HCT116 (cell line): ENCODE measurements around the gene CIC. TPM values are rescaled to one million over a fixed set of nuclear protein-coding genes. Genes with fewer than 3 reads are reported as not detected.

Source experiments
- ATAC-seq: fragments of 200-7000 bp; cut with Tn5 transposase; 2 replicates; pipeline ENCODE4 v1.9.1; 2020; ENCODE audit warnings: mild to moderate bottlenecking, moderate library complexity
- BruUV-seq: library from RNA; stranded (reverse); fragments of 400-500 nt; replicated peaks from 2 replicates; lab custom pipeline; 2021; lab: Mats Ljungman, UMichigan
- CTCF ChIA-PET: fragments of 300-600 bp; sonication (Branson Sonifier 250); formaldehyde crosslinking; loops from one replicate; lab custom pipeline; 2021; ENCODE audit warnings: antibody characterized with exemption; lab: Charles Lee
- POLR2A ChIA-PET: fragments of 300-600, 350-600 bp; sonication (Branson Sonifier 250); formaldehyde crosslinking; loops from one replicate; lab custom pipeline; 2021; ENCODE audit warnings: antibody characterized with exemption; lab: Charles Lee
- RAD21 ChIA-PET, 2 experiments: fragments of 300-600 bp; sonication (Branson Sonifier 250); formaldehyde crosslinking; loops; one replicate each; lab custom pipeline; 2023; ENCODE audit warnings: low total read pairs in 2 of 2; ENCODE audit not compliant: uncharacterized antibody in 2 of 2, unreplicated experiment in 2 of 2, low non-redundant PET in 1 of 2; lab: Charles Lee
- DNase-seq: peaks from one replicate; pipeline ENCODE4 v3.0.0-alpha.2; 2010; ENCODE audit warnings: low read depth, low spot score
- H2AFZ ChIP-seq: fragments of 200-600 bp; shearing (Covaris generic), sonication (generic); 2 replicates; pipeline ENCODE4 v1.6.1; 2017; ENCODE audit warnings: low read depth, mixed run types, mixed read lengths, antibody characterized with exemption, low read length; ENCODE audit not compliant: poor library complexity, severe bottlenecking
- H3K27ac ChIP-seq: 2 replicates; pipeline ENCODE4 v1.5.1; 2012; ENCODE audit warnings: low read depth, low read length
- H3K27me3 ChIP-seq: fragments of 200-600 bp; sonication (generic); 2 replicates; pipeline ENCODE4 v1.6.1; 2016; ENCODE audit warnings: mixed run types, low read length, mixed read lengths; ENCODE audit not compliant: insufficient read depth
- H3K36me3 ChIP-seq, 2 experiments: fragments of 200-500 bp in 1 of 2; fragments of 200-600 bp in 1 of 2; sonication (Bioruptor generic) in 1 of 2; sonication (generic) in 1 of 2; 2 replicates each; pipeline versions ENCODE4 v1.5.1 to v1.6.1; 2014 to 2016; ENCODE audit warnings: low read length in 2 of 2, inconsistent platforms in 1 of 2, mixed read lengths in 1 of 2, mixed run types in 1 of 2; ENCODE audit not compliant: insufficient read depth in 2 of 2, control insufficient read depth in 1 of 2
- H3K4me1 ChIP-seq, 2 experiments: fragments of 200-600 bp in 1 of 2; sonication (generic) in 1 of 2; 2 replicates each; pipeline versions ENCODE4 v1.5.1 to v1.6.1; 2012 to 2017; ENCODE audit warnings: low read length in 2 of 2, inconsistent platforms in 1 of 2, mild to moderate bottlenecking in 1 of 2, mixed read lengths in 1 of 2, mixed run types in 1 of 2, moderate library complexity in 1 of 2; ENCODE audit not compliant: insufficient read depth in 2 of 2, control insufficient read depth in 1 of 2
- H3K4me2 ChIP-seq: fragments of 200-600 bp; sonication (generic); 2 replicates; pipeline ENCODE4 v1.6.1; 2017; ENCODE audit warnings: mixed run types, low read length, mixed read lengths
- H3K4me3 ChIP-seq, 2 experiments: fragments of 200-600 bp in 1 of 2; sonication (generic) in 1 of 2; replicated peaks in 1 of 2; 2 replicates each; pipeline ENCODE4 v1.5.1; 2011 to 2016; ENCODE audit warnings: low read length in 2 of 2, control low read depth in 1 of 2, low read depth in 1 of 2, mild to moderate bottlenecking in 1 of 2, mixed read lengths in 1 of 2, mixed run types in 1 of 2
- H3K79me2 ChIP-seq: fragments of 200-600 bp; sonication (generic); 2 replicates; pipeline ENCODE4 v1.6.1; 2017; ENCODE audit warnings: mild to moderate bottlenecking, mixed run types, low read length, moderate library complexity, mixed read lengths; ENCODE audit not compliant: insufficient read depth
- H3K9ac ChIP-seq: fragments of 200-600 bp; sonication (generic); 2 replicates; pipeline ENCODE4 v1.6.1; 2016; ENCODE audit warnings: low read length, mixed read lengths
- H3K9me2 ChIP-seq: fragments of 200-600 bp; sonication (generic), shearing (Covaris generic); 2 replicates; pipeline ENCODE4 v1.6.1; 2017; ENCODE audit warnings: mixed run types, mild to moderate bottlenecking, moderate library complexity; ENCODE audit not compliant: insufficient read depth
- H3K9me3 ChIP-seq, 2 experiments: fragments of 200-500 bp in 1 of 2; fragments of 200-600 bp in 1 of 2; sonication (Bioruptor generic) in 1 of 2; sonication (generic) in 1 of 2; 2 replicates each; pipeline ENCODE4 v1.6.1; 2014 to 2017; ENCODE audit warnings: low read length in 2 of 2, mixed read lengths in 2 of 2, inconsistent platforms in 1 of 2, low read depth in 1 of 2, mild to moderate bottlenecking in 1 of 2, mixed run types in 1 of 2, moderate library complexity in 1 of 2; ENCODE audit not compliant: control insufficient read depth in 1 of 2, insufficient read depth in 1 of 2
- H4K20me1 ChIP-seq: fragments of 200-600 bp; sonication (generic), shearing (Covaris generic); 2 replicates; pipeline ENCODE4 v1.6.1; 2017; ENCODE audit warnings: mixed run types, mild to moderate bottlenecking, moderate library complexity; ENCODE audit not compliant: insufficient read depth
- EGR1 ChIP-seq: IDR thresholded peaks from 2 replicates; pipeline ENCODE4 v1.6.1; 2012; ENCODE audit warnings: low read depth
- JUND ChIP-seq: IDR thresholded peaks from 2 replicates; pipeline ENCODE4 v1.6.1; 2012
- MAX ChIP-seq: IDR thresholded peaks from 2 replicates; pipeline ENCODE4 v1.6.1; 2012
- POLR2AphosphoS5 ChIP-seq: IDR thresholded peaks from 2 replicates; pipeline ENCODE4 v1.6.1; 2011; ENCODE audit warnings: mild to moderate bottlenecking, low read depth, low read length, moderate library complexity
- REST ChIP-seq: IDR thresholded peaks from 2 replicates; pipeline ENCODE4 v1.6.1; 2012; ENCODE audit warnings: low read depth
- SP1 ChIP-seq: IDR thresholded peaks from 2 replicates; pipeline ENCODE4 v1.6.1; 2012; ENCODE audit warnings: low read depth
- YY1 ChIP-seq: IDR thresholded peaks from 2 replicates; pipeline ENCODE4 v1.6.1; 2011; ENCODE audit warnings: low read length, low read depth, moderate library complexity, mild to moderate bottlenecking; ENCODE audit not compliant: insufficient replicate concordance; ENCODE audit errors: extremely low read depth
- ZNF274 ChIP-seq: fragments of 200-500 bp; sonication (Bioruptor generic); IDR thresholded peaks from 2 replicates; pipeline ENCODE4 v1.6.1; 2014; ENCODE audit warnings: mild to moderate bottlenecking, low read depth, low read length, inconsistent platforms
- intact Hi-C: fragments of 100-400 bp; cut with micrococcal nuclease; formaldehyde crosslinking; loops from 2 replicates; pipeline ENCODE4 v1.10.0; 2022
- total RNA-seq: library from RNA; stranded (reverse); gene quantifications from one replicate; pipeline ENCODE4 v1.2.1, GENCODE V29; 2021; ENCODE audit not compliant: unreplicated experiment

The CIC gene
- total RNA-seq, 1 experiment from 2014 or later = 52.0 TPM

- peak overlapping the region; percentile 93 for H3K4me2 ChIP-seq
- H3K4me1 ChIP-seq = peaks cover 23 to 32% of the 10 kb centered on the region in 2 experiments
- H3K27ac ChIP-seq = peak overlapping the region; percentile 90
- no peaks in the 10 kb centered on the region for H4K20me1 ChIP-seq
- H3K79me2 ChIP-seq = peaks cover 16% of the 10 kb centered on the region
- ChIA-PET POLR2A (interaction anchor here (0.5 to 1.6 kb wide), 4 partner anchors 10 to 21 kb away, joined by 3 to 4 read pairs (median 3); no protein-coding TSS in a partner anchor), RAD21 (interaction anchor here in 1 of 2 experiments (0.8 kb wide), 1 partner anchor 23 kb away, joined by 3 read pairs; no protein-coding TSS in a partner anchor), CTCF (interaction anchor here (2.1 kb wide), 1 partner anchor 9 kb away, joined by 22 read pairs; no protein-coding TSS in a partner anchor)
- H3K9me3 ChIP-seq = no peaks in the 10 kb centered on the region
- no peak for DNase-seq
- peak overlapping the region; percentile 74 to 80 for H3K4me3 ChIP-seq
- H3K9ac ChIP-seq = peak overlapping the region; percentile 73
- no peak for ATAC-seq
- no peaks in the 10 kb centered on the region for H3K9me2 ChIP-seq
- intact Hi-C loops = no loop called here
- no peak overlapping the region for H2AFZ ChIP-seq
- no peak for TF ChIP-seq ZNF274
- TF ChIP-seq MAX = no peak
- TF ChIP-seq POLR2AphosphoS5 = peak; percentile 1; the same call in 1 of the 2 replicates
- TF ChIP-seq YY1 = no peak
- TF ChIP-seq JUND = no peak
- no peak for TF ChIP-seq EGR1
- no peak for TF ChIP-seq SP1
- TF ChIP-seq REST = no peak
- peaks cover 0 to 5% of the 10 kb centered on the region in 2 experiments; a peak in 2 of 4 replicates for H3K36me3 ChIP-seq
- BruUV-seq = no TSS peak
- H3K27me3 ChIP-seq = no peaks in the 10 kb centered on the region
Observed at GRCh38 chr19:42269478-42270345, 660 bp downstream of the CIC start.
